OCI-M1 (cell line): Measurements from ENCODE around the gene CERS3.

ENCODE experiments used
- DNase-seq: peaks from one replicate; lab custom pipeline; 2025; lab: John Stamatoyannopoulos, UW

CERS3 gene

GRCh38 chr15:100528833-100529428 is at the start of gene CERS3:
TSS of gene CERS3 (minus strand) at chr15:100528950. CDS start at chr15:100501849, 27,101 bp downstream.
- no peak for DNase-seq

GRCh38 chr15:100573526-100573925 is 44.8 kb upstream of the CERS3 start:
- no peak for DNase-seq

- DNase-seq = peak; percentile 24
These were observed 43.7 kb upstream of the CERS3 start for GRCh38 chr15:100572362-100572983.

- no peak for DNase-seq
These were observed 42.9 kb upstream of the CERS3 start for GRCh38 chr15:100571592-100572167.

GRCh38 chr15:100570735-100571313 is 42.1 kb upstream of the CERS3 start:
- DNase-seq = no peak

- DNase-seq = no peak
These were observed 41.5 kb upstream of the CERS3 start for GRCh38 chr15:100570275-100570674.

- DNase-seq = no peak
These were observed 40.6 kb upstream of the CERS3 start for GRCh38 chr15:100569391-100569790.

GRCh38 chr15:100566850-100567628 is 38.3 kb upstream of the CERS3 start:
- DNase-seq = no peak

GRCh38 chr15:100565591-100565990 is 36.8 kb upstream of the CERS3 start:
- no peak for DNase-seq

- DNase-seq = no peak
These were observed 31.6 kb upstream of the CERS3 start for GRCh38 chr15:100560323-100560722.

- DNase-seq = no peak
These were observed 30.6 kb upstream of the CERS3 start for GRCh38 chr15:100559330-100559729.

- no peak for DNase-seq
These were observed 30.1 kb upstream of the CERS3 start for GRCh38 chr15:100558771-100559254.

- no peak for DNase-seq
These were observed 24.7 kb upstream of the CERS3 start for GRCh38 chr15:100553468-100553867.

- no peak for DNase-seq
These were observed 19.2 kb upstream of the CERS3 start for GRCh38 chr15:100547961-100548360.

GRCh38 chr15:100544946-100545345 is 16.2 kb upstream of the CERS3 start:
- no peak for DNase-seq

- DNase-seq = no peak
These were observed 15.6 kb upstream of the CERS3 start for GRCh38 chr15:100544338-100544841.

- DNase-seq = no peak
These were observed 13.5 kb upstream of the CERS3 start for GRCh38 chr15:100542290-100542689.

GRCh38 chr15:100537331-100537730 is 8.6 kb upstream of the CERS3 start:
- peak; percentile 19 for DNase-seq

GRCh38 chr15:100536733-100537132 is 8.0 kb upstream of the CERS3 start:
- no peak for DNase-seq

GRCh38 chr15:100533886-100534285 is 5.1 kb upstream of the CERS3 start:
- DNase-seq = no peak

- DNase-seq = no peak
These were observed 3.1 kb upstream of the CERS3 start for GRCh38 chr15:100531823-100532327.

GRCh38 chr15:100531204-100531603 is 2.5 kb upstream of the CERS3 start:
- no peak for DNase-seq
